Measurements from ENCODE around the gene BPIFB6.

Gene BPIFB6

DNA sequence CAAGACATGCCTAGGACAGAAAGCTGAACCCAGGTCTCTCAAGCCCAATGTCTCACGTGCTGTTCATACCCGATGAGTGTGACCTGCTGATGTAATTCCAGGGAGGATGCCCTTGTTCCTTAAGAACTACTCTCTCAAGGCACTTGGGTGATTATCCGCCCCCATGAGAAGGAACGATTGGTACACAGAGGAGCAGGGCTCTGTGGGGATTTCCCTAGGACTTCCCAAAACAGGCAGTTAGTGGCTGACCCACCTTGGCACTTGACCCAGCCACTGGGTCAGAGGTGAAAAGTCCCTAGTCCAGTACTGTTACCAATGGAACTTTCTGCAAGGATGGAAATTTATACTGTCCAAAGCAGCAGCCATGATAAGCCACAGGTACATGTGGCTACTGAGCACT lies 9.2 kb upstream of the BPIFB6 start:
- in situ Hi-C loops (cut with HindIII; ENCODE audit: low sequenced_read_pairs): no loop called here
- DNase-seq (ENCODE audit: low read depth, low spot score): no peak

DNA sequence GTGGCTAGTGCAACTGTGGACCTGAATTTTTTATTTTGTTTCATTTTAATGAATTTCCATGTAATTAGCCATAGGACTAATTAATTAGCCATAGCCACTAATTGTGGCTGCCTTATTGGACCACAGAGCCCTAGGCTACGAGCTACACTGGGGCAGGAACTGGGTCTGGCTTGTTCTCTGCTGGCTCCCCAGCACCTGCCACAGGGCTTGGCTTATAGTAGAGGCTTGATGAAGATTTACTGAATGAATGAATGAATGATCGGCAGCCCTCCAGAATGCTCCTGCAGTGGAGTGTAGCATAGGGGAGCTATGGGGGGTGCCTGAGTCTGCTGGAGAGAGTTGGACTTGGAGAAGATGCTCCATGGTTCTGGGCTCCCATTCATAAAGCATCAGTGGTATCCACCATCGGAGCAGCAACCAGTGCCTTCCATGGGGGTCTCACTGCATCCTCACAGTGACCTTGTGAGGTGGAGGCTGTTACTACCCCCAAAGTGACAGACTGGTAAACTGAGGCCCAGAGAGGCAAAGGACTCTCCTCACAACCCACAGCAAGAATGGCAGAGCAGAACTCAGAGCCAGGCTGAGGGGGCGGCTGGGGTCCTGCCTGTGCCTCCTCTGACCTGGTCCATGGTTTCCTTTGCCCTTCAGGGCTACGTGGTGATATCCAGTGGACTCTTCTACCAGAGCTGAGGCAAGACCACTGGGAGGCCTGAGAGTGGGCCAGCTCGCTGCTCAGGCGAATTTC lies 8.6 kb upstream of the BPIFB6 start:
- TF ChIP-seq, protein P1, sequence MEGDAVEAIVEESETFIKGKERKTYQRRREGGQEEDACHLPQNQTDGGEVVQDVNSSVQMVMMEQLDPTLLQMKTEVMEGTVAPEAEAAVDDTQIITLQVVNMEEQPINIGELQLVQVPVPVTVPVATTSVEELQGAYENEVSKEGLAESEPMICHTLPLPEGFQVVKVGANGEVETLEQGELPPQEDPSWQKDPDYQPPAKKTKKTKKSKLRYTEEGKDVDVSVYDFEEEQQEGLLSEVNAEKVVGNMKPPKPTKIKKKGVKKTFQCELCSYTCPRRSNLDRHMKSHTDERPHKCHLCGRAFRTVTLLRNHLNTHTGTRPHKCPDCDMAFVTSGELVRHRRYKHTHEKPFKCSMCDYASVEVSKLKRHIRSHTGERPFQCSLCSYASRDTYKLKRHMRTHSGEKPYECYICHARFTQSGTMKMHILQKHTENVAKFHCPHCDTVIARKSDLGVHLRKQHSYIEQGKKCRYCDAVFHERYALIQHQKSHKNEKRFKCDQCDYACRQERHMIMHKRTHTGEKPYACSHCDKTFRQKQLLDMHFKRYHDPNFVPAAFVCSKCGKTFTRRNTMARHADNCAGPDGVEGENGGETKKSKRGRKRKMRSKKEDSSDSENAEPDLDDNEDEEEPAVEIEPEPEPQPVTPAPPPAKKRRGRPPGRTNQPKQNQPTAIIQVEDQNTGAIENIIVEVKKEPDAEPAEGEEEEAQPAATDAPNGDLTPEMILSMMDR (IDR thresholded peaks at IDR 0.05; ENCODE audit: low read depth, low read length): no peak
- H3K4me3 ChIP-seq (ENCODE audit: low read depth, low read length): no peak overlapping the region
- in situ Hi-C loops (cut with HindIII; ENCODE audit: low sequenced_read_pairs): no loop called here
- DNase-seq (ENCODE audit: low read depth, low spot score): no peak

More for the DNA sequence above, 9.2 kb upstream of the BPIFB6 start:
- no peak overlapping the region for H3K4me3 ChIP-seq (ENCODE audit: low read depth, low read length)
- TF ChIP-seq, protein P1 (IDR thresholded peaks at IDR 0.05; ENCODE audit: low read depth, low read length): no peak

DNA sequence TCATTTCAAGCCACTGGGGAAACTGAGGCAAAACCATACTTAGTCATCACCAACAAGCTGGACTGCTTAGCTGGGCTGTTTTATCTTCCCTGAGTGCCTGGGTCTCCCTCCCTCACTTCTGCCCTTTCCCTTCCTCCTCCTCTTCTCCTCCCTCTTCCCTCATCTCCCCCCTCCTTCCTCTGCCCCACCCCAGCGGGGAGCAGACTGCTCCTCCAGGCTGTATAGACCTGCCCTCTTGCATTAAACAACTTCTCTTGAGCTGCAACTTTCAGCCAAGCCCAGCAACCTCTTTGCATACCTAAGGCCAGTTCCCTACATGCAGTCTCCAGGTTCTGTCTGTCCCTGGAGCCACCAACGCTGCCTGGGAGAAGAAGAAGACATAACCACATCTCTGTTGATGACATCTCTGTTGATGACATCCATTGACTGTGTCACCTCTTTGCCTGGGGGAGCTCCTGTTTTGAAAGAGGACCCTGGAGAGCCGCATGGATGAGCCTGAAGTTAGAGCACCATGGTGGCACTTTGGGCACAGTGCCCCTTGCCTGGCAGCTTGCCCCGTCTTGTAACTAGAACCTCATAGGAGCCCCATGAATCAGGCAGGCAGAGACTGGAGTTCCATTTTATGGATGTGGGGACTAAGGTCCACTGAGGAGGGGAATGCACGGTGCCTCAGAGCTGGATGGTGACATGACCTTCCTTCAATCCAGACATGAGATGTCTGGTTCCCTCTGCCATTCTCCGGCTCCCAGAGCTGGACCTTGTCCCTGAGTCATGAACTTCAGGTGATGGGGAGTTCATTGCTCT lies 7.8 kb upstream of the BPIFB6 start:
- DNase-seq (ENCODE audit: low read depth, low spot score): no peak
- no peak overlapping the region for H3K4me3 ChIP-seq (ENCODE audit: low read depth, low read length)
- TF ChIP-seq, protein P1 (IDR thresholded peaks at IDR 0.05; ENCODE audit: low read depth, low read length): no peak
- in situ Hi-C loops (cut with HindIII; ENCODE audit: low sequenced_read_pairs): no loop called here

DNA sequence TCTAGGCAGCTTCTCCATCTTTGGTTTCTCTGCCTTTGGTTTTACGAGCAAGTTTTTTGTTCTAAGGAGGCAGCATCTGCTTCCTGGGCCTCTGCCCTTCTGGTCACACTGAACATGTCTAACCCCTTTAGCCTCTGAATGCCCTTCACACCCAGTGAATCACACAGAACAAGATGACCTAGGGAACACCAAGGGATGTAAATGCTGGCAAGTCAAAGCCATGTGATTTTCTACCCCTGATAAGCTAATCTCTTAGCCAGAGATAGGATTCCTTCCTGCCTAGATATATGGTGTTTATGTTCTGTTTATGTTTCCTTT lies 7.2 kb upstream of the BPIFB6 start:
- DNase-seq (ENCODE audit: low read depth, low spot score): no peak
- TF ChIP-seq, protein P1 (IDR thresholded peaks at IDR 0.05; ENCODE audit: low read depth, low read length): no peak
- in situ Hi-C loops (cut with HindIII; ENCODE audit: low sequenced_read_pairs): no loop called here
- no peak overlapping the region for H3K4me3 ChIP-seq (ENCODE audit: low read depth, low read length)

DNA sequence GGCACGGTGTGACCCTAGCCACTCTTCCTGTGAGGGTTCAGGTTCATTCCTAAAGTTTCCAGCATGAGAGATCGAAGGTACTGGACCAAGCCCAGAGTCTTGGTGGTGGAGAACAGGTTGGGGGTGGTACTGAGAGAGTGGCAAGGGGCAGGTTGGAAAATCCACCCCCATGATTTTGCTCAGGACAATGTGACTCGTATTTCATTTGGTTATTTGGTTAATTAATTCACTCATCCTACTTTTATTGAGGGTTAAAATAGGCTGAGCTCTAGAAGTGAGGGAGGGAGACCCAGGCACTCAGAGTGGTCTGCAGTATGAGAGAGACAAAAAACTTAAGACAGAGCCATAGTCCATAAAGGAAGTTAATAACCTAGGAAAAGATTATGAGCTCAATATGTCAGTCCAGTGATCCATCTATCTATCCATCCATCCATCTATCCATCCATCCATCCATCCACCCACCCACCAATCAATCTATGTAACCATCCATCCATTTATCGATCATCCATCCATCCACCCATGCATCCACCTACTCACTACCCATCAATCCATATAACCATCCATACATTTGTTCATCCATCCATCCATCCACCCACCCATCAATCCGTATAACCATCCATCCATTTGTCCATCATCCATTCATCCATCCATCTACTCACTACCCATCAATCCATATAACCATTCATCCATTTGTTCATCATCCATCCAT lies 6.7 kb upstream of the BPIFB6 start:
- TF ChIP-seq, protein P1 (IDR thresholded peaks at IDR 0.05; ENCODE audit: low read depth, low read length): no peak
- no peak overlapping the region for H3K4me3 ChIP-seq (ENCODE audit: low read depth, low read length)
- in situ Hi-C loops (cut with HindIII; ENCODE audit: low sequenced_read_pairs): no loop called here
- DNase-seq (ENCODE audit: low read depth, low spot score): no peak

DNA sequence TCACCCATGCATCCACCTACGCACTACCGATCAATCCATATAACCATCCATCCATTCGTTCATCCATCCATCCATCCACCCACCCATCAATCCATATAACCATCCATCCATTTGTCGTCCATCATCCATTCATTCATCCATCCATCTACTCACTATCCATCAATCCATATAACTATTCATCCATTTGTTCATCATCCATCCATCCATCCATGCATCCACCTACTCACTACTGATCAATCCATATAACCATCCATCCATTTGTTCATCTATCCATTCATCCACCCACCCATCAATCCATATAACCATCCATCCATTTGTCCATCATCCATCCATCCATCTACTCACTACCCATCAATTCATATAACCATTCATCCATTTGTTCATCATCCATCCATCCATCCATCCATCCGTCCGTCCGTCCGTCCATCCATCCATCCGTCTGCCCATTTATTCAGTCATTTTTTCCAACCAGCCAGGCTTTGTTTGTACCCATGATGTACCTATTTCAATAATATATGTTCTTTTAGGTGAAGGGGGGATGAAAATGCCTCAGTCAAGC lies 6.1 kb upstream of the BPIFB6 start:
- DNase-seq (ENCODE audit: low read depth, low spot score): no peak
- TF ChIP-seq, protein P1 (IDR thresholded peaks at IDR 0.05; ENCODE audit: low read depth, low read length): no peak
- in situ Hi-C loops (cut with HindIII; ENCODE audit: low sequenced_read_pairs): no loop called here
- H3K4me3 ChIP-seq (ENCODE audit: low read depth, low read length): no peak overlapping the region
